Activated T-cell treated with anti-CD3 and anti-CD28 coated beads, Interleukin-2, amount 50 U/mL, for 72 hours (primary cell): ENCODE data around the gene CXCL1. TPM values are rescaled to one million over a fixed set of nuclear protein-coding genes. Genes with fewer than 3 reads are reported as not detected.
"Not testable (repeated sequence)": the region's sequence is repeated elsewhere in the genome, so short reads cannot be mapped to it uniquely, and the experiment has no call there.

ENCODE experiments used
- ATAC-seq, 2 donors: fragments of 150-1000 bp; cut with Tn5 transposase; replicated peaks in 1 of 2; 2 replicates each; pipeline ENCODE4 v1.10.0; 2021; ENCODE audit warnings: moderate library complexity in 2 of 2, mild to moderate bottlenecking in 1 of 2
- DNase-seq, 2 donors: peaks; one replicate each; pipeline ENCODE4 v3.0.0; 2021 to 2022; ENCODE audit warnings: mixed read lengths in 1 of 2
- H3K27ac Mint-ChIP-seq: one replicate; pipeline ENCODE4 v1.8.0; 2022; ENCODE audit warnings: mild to moderate bottlenecking, moderate library complexity, mixed read lengths
- H3K27me3 Mint-ChIP-seq: one replicate; pipeline ENCODE4 v1.8.0; 2022; ENCODE audit warnings: low read depth, mixed read lengths
- H3K36me3 Mint-ChIP-seq, 2 donors: one replicate each; pipeline ENCODE4 v1.8.0; 2022; ENCODE audit warnings: mixed read lengths in 2 of 2, mild to moderate bottlenecking in 1 of 2; ENCODE audit not compliant: insufficient read depth in 2 of 2
- H3K4me1 Mint-ChIP-seq: one replicate; pipeline ENCODE4 v1.8.0; 2022; ENCODE audit warnings: low read depth, mixed read lengths
- H3K4me3 Mint-ChIP-seq, 2 donors: one replicate each; pipeline ENCODE4 v1.8.0; 2022; ENCODE audit warnings: mild to moderate bottlenecking in 2 of 2, mixed read lengths in 2 of 2, moderate library complexity in 2 of 2
- H3K9me3 Mint-ChIP-seq, 2 donors: one replicate each; pipeline ENCODE4 v1.8.0; 2022; ENCODE audit warnings: mixed read lengths in 2 of 2
- total RNA-seq, 2 donors: library from RNA; stranded (reverse); gene quantifications; one replicate each; pipeline ENCODE4 v1.2.3, GENCODE V29; 2022

CXCL1 gene
- total RNA-seq, 2 donors from 2014 or later, result not detected

DNA sequence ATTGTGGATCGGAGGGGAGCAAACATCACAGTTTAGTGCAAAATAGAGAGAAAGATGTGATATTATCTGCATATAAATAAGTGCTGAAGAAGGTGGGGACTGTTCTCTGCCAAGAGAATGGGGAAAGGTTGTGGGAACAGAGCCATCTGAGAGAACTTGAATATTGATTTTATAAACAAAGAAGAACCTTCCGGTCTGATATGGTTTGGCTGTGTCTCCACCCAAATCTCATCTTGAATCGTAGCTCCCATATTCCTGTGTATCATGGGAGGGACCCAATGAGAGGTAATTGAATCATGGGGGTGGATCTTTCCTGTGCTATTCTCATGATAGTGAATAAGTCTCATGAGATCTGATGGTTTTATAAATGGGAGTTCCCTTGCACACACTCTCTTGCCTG, 30.1 kb downstream of the CXCL1 start:
- not testable (repeated sequence) for DNase-seq, H3K27ac Mint-ChIP-seq, H3K27me3 Mint-ChIP-seq, H3K9me3 Mint-ChIP-seq, H3K4me1 Mint-ChIP-seq, H3K36me3 Mint-ChIP-seq, H3K4me3 Mint-ChIP-seq, ATAC-seq

DNA sequence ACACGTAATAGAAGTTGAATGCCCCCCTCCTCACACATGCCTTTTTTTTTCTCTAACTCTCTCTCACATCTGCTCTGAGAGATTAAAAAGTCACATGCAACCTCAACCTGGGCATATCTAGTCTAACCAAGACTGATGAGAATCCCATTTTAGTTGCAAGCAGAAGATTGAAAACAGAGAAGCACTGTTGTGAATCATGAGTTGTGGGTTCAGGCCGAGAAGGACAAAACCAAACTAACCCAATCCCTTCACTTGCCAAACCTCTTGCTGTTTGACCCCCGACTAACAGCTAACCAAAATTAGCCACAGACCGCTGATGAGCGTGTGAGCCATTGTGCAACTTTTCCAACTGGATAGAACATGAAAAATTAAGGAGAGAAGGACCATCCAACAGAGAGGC, 31.8 kb downstream of the CXCL1 start:
- Mint-ChIP-seq H3K4me1 (no peaks in the 10 kb centered on the region), H3K27ac (no peak overlapping the region), H3K36me3 (no peaks in the 10 kb centered on the region), H3K9me3 (peaks cover 2% of the 10 kb centered on the region in 2 donors), H3K4me3 (no peak overlapping the region), H3K27me3 (no peaks in the 10 kb centered on the region)
- ATAC-seq (no peak), DNase-seq (no peak)

DNA sequence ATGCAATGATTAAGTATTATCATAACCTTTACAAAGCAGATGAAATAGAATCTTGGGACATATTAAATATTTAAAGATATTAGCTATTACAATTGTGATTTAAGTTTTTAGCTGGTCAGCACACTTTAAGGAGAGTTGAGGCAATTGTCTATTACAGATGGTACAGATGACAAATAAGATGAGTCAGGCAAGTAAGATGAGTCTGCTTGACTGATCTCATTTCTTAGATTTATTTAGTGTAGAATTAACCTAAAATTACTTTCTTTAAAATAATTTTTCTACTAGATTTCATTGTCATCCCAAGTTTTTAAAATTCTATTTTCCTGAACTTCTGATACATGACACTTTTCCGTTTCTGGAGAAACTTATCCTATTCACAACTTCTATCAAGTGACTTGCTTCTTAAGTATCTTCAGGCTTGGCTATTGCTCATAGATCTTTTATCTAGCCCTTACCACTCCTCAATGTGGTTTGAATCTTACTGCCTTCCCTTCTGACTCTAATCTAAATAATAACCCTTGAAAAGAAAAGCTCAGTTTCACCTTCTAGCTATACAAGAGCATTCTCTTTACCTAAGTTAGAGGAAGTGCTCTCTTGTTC, 32.9 kb downstream of the CXCL1 start:
- Mint-ChIP-seq H3K9me3 (peaks cover 2% of the 10 kb centered on the region in 2 donors), H3K27ac (no peak overlapping the region), H3K36me3 (no peaks in the 10 kb centered on the region), H3K4me1 (no peaks in the 10 kb centered on the region), H3K27me3 (no peaks in the 10 kb centered on the region), H3K4me3 (no peak overlapping the region)
- DNase-seq (no peak), ATAC-seq (no peak)

DNA sequence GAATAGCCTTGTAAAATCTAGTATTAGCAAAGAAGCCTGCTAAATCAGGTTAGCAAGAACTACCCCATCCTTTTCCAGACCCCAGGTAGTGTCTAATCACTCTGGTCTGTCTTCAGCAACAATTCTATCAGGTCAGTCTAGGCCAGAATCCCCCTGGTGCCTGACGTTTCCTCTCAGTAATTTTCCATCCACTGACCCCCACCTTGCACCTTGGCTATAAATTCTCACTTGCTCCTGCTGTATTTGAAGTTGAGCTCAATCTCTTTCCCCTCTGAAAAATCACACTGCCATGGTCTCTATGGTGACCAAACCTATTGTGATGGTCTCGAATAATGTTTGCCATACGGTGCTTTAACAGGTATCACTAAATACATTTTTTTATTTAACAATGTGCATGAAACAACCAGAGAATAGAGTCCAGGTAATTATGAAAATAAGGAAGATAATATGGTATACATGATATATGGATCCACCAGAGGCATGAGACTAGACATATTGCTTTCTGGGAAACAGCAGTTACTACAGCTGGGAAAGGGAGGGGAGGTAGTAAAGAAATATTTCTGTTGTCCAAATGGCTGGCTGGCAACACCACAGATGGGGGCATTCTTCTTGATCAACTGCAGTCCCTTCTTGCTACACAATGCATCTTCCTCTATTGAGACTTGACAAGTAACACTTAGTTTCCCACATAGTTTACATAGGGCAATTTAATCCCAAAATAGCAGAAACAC, 33.8 kb downstream of the CXCL1 start:
- Mint-ChIP-seq H3K36me3 (no peaks in the 10 kb centered on the region), H3K9me3 (peaks cover 2% of the 10 kb centered on the region in 2 donors), H3K4me1 (no peaks in the 10 kb centered on the region), H3K27ac (no peak overlapping the region), H3K4me3 (no peak overlapping the region), H3K27me3 (no peaks in the 10 kb centered on the region)
- DNase-seq (no peak), ATAC-seq (no peak)

DNA sequence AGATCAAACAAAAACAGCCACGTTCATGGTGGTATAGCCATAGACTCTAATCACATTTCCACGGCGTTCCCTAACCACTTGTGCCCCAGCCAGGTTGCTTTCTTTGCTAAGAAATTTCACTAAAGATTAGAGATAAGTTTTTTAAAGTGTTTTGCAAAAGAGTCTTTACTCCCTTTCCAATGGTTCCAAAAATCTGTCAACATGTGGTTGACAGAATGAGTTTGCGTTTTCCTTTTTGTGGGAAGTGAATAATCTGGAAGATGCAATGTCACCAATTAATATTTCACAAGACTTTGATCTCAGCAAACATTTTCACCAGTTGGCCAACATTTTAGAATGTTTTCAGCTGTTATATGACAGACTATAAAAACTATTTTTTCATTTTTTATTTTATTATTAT, 35.3 kb downstream of the CXCL1 start:
- H3K4me1 Mint-ChIP-seq, result no peaks in the 10 kb centered on the region
- no peaks in the 10 kb centered on the region for H3K36me3 Mint-ChIP-seq
- ATAC-seq, result no peak
- H3K27me3 Mint-ChIP-seq, result no peaks in the 10 kb centered on the region
- DNase-seq, result no peak
- H3K4me3 Mint-ChIP-seq, result no peak overlapping the region
- no peak overlapping the region for H3K27ac Mint-ChIP-seq
- H3K9me3 Mint-ChIP-seq, result peaks cover 0 to 2% of the 10 kb centered on the region in 2 donors

DNA sequence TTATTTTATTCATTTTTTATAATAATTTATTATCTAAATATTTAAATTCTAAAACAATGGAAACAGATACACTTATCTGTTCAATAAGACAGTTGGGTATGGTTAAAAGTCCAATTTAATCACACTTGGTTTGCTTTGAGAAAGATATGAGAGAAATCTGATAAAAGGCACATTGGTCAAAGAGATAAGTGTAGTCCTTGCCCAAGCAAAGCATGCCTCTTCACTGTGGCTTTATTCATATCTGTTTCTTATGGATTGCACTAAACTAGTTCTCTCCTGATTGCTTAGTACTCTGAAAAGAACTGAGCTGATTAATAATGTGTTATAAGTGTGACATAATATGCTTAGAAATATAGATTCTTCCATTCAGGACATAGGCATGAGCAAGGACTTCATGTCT, 39.8 kb downstream of the CXCL1 start:
- H3K4me3 Mint-ChIP-seq, result no peak overlapping the region
- H3K36me3 Mint-ChIP-seq, result no peaks in the 10 kb centered on the region
- no peak for ATAC-seq
- no peaks in the 10 kb centered on the region for H3K9me3 Mint-ChIP-seq
- H3K27me3 Mint-ChIP-seq, result no peaks in the 10 kb centered on the region
- no peaks in the 10 kb centered on the region for H3K4me1 Mint-ChIP-seq
- H3K27ac Mint-ChIP-seq, result no peak overlapping the region
- DNase-seq, result no peak

DNA sequence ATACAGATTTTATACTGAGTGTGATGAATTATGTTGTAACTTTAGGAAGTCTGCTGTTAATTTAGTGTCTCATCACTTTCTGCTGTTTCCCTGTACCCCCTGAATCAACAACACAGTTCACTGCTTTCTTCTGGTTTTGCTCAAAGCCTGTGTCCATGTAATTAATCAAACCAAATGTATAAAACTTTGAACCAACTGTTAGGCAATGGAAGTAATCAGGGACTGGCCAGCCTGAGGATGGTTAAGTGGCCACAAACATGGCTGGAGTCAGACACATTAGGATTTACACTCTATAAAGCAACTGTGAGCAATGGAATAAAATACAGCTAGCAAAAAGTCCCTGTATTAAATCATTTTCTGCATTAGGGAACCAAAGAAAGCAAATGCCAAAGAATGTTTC, 42.6 kb downstream of the CXCL1 start:
- H3K4me1 Mint-ChIP-seq, result no peaks in the 10 kb centered on the region
- no peak for DNase-seq
- no peak overlapping the region for H3K27ac Mint-ChIP-seq
- H3K4me3 Mint-ChIP-seq, result no peak overlapping the region
- ATAC-seq, result no peak
- H3K9me3 Mint-ChIP-seq, result no peaks in the 10 kb centered on the region
- no peaks in the 10 kb centered on the region for H3K27me3 Mint-ChIP-seq
- no peaks in the 10 kb centered on the region for H3K36me3 Mint-ChIP-seq

DNA sequence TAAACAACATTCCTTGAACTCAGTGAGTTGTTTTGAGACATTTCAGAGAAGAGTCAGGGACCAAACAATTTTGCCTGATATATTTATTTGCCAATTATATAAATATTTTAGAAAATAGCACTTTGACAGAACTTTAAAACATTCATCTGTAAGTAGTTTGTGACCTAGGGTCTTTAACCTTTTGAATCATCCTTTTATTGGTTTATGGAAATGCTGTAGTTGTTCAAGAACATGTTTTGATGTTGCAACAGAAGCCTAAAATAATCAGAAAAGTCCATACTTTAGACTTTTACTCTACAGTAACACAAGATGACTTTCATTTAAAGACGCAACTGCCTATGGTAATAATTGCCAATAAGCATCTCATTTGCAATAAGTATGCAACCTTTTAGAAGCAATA, 43.0 kb downstream of the CXCL1 start:
- no peaks in the 10 kb centered on the region for H3K36me3 Mint-ChIP-seq
- DNase-seq (no peak), ATAC-seq (no peak)
- H3K4me1 Mint-ChIP-seq, result no peaks in the 10 kb centered on the region
- H3K9me3 Mint-ChIP-seq, result no peaks in the 10 kb centered on the region
- no peak overlapping the region for H3K27ac Mint-ChIP-seq
- no peaks in the 10 kb centered on the region for H3K27me3 Mint-ChIP-seq
- no peak overlapping the region for H3K4me3 Mint-ChIP-seq

DNA sequence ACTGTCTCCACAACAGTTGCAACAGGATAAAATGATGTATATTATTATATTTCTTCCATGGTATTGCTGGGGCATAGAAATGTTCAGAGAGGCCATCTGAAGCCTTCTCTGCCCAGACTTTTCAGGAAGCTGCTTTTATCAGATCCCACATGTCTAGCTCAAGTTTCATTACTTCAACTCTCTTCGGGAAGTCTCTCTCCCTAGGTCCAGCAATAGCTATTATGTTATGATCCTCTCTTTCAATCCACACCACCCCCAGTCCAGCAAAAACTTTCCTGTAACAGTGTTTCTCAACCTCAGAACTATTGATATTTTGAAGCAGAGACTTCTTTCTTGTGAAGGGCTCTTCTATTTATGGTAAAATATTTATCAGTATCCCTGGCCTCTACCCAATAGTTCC, 44.9 kb downstream of the CXCL1 start:
- Mint-ChIP-seq H3K27me3 (no peaks in the 10 kb centered on the region), H3K4me1 (no peaks in the 10 kb centered on the region), H3K4me3 (no peak overlapping the region), H3K9me3 (no peaks in the 10 kb centered on the region), H3K36me3 (no peaks in the 10 kb centered on the region), H3K27ac (no peak overlapping the region)
- ATAC-seq (no peak), DNase-seq (no peak)

DNA sequence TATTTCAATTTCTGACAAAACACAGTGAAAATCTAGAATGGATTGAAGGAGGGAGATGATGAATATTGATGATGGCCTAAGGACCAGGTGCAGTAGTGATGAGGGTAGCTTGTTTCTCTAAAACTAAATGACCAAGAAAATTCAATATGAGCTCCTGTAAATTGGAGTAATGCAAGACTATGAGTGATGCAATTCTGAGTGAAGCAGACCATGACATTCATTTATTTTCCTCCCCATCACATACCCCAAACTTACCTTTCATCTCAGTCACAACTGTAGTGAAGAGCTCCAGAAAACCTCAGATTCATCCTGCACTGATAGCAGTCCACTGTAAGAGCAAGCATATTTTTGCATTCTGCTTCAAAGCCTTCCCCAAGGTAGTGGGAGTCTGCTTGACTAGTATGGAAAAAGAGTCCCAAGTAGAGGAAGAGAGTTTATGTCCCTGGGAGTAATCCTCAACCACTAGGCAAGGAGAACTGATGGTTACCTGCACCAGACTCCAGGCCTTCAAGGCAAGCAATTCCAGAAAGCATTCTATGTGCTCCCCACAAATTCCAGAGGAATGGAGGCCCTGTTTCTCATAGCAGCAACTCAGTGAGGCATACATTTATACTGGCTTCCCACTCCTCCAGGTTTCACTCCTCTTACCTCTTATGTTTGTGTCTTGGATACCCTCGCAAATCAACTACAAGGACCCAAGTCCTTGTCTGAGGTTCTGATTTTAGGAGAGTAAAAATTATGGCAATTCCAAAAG, 47.2 kb downstream of the CXCL1 start:
- H3K4me3 Mint-ChIP-seq, result no peak overlapping the region

DNA sequence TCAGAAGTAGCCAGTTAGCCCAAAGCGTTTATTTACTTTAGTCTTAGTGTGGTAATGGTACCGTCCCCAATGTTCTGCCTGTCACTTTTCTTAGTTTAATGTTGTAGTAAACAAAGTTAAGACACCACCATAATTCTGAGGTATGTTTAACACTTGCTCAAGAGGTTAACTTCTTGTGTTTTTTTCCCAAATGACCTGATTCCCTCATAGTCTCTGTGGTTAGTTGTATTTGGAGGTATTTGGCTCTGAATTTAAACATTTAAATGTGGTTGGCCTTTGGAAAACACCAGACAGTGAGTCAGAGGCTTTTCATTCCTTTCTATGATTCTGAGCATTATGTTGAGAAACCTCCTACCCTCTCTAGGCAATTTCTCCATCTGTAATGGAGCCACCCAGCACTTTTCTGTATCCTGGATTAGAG, 47.9 kb downstream of the CXCL1 start:
- Mint-ChIP-seq H3K4me3 (no peak overlapping the region), H3K27ac (no peak overlapping the region), H3K27me3 (no peaks in the 10 kb centered on the region), H3K9me3 (no peaks in the 10 kb centered on the region), H3K36me3 (no peaks in the 10 kb centered on the region), H3K4me1 (no peaks in the 10 kb centered on the region)
- ATAC-seq, result no peak
- no peak for DNase-seq

More for the DNA sequence above, 47.2 kb downstream of the CXCL1 start:
- H3K9me3 Mint-ChIP-seq, result no peaks in the 10 kb centered on the region
- H3K27ac Mint-ChIP-seq, result no peak overlapping the region
- no peaks in the 10 kb centered on the region for H3K4me1 Mint-ChIP-seq
- DNase-seq, result no peak
- H3K27me3 Mint-ChIP-seq, result no peaks in the 10 kb centered on the region
- no peaks in the 10 kb centered on the region for H3K36me3 Mint-ChIP-seq
- ATAC-seq, result no peak

DNA sequence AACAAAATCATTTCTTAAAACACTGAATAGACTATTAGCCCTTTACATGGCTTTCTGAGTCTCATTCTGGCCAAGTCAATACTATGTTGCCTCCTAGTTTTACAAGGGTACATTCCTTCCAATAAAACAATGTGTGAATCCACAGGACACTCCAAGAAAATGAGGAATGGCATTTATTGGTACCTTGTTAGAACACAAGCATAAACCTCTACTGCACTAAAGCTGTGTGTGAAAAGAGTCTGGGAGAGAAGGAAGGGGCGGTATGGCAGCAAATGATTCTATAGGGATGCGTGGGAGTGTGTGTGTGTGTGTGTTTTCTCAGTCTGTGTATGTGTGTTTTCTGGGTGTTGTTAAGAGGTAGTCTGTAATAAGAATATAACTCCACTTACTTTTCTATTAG, 48.9 kb downstream of the CXCL1 start:
- H3K27ac Mint-ChIP-seq, result no peak overlapping the region
- H3K9me3 Mint-ChIP-seq, result no peaks in the 10 kb centered on the region
- no peaks in the 10 kb centered on the region for H3K36me3 Mint-ChIP-seq
- ATAC-seq (no peak), DNase-seq (no peak)
- H3K4me1 Mint-ChIP-seq, result no peaks in the 10 kb centered on the region
- H3K4me3 Mint-ChIP-seq, result no peak overlapping the region
- H3K27me3 Mint-ChIP-seq, result no peaks in the 10 kb centered on the region

DNA sequence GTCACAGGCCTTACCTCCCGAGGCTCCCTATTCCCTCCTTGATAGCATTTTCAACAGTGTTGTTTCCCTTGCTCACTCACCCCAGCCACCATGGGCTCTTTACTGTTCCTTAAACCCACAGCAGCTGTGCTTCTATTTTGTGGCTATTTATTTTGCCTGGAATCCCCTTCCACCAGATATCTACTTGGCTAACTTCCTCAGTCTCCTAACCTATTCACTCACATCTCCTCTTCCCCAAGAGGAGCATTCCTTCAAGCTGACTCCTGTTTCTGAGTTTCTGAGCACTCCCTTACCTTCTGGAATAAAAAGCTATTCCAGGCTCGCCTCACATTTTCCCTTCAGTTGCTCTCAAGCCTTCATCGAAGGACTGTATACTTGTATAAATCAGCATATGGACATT, 50.5 kb downstream of the CXCL1 start:
- Mint-ChIP-seq H3K9me3 (no peaks in the 10 kb centered on the region), H3K27ac (no peak overlapping the region)
- ATAC-seq, result no peak

More for the DNA sequence above, 50.5 kb downstream of the CXCL1 start:
- no peak for DNase-seq
- Mint-ChIP-seq H3K4me3 (no peak overlapping the region), H3K27me3 (no peaks in the 10 kb centered on the region), H3K4me1 (no peaks in the 10 kb centered on the region), H3K36me3 (no peaks in the 10 kb centered on the region)
